ENCODE data around the gene MARCHF3.
"Not testable (repeated sequence)": the region's sequence is repeated elsewhere in the genome, so short reads cannot be mapped to it uniquely, and the experiment has no call there.

MARCHF3 gene

GRCh38 chr5:127053049-127053448 is 22.7 kb upstream of the MARCHF3 start:
- in situ Hi-C loops (cut with HindIII; ENCODE audit: low sequenced_read_pairs): no loop called here

- in situ Hi-C loops (cut with HindIII; ENCODE audit: low sequenced_read_pairs): no loop called here
These were observed 21.2 kb upstream of the MARCHF3 start for GRCh38 chr5:127051591-127051990.

GRCh38 chr5:127046343-127047072 is 16.1 kb upstream of the MARCHF3 start:
- in situ Hi-C loops (cut with HindIII; ENCODE audit: low sequenced_read_pairs): no loop called here

- in situ Hi-C loops (cut with HindIII; ENCODE audit: low sequenced_read_pairs): no loop called here
These were observed 12.2 kb upstream of the MARCHF3 start for GRCh38 chr5:127042593-127042992.

GRCh38 chr5:127041571-127041970 is 11.2 kb upstream of the MARCHF3 start:
- in situ Hi-C loops (cut with HindIII; ENCODE audit: low sequenced_read_pairs): no loop called here

- in situ Hi-C loops (cut with HindIII; ENCODE audit: low sequenced_read_pairs): no loop called here
These were observed 10.6 kb upstream of the MARCHF3 start for GRCh38 chr5:127040796-127041520.

- in situ Hi-C loops (cut with HindIII; ENCODE audit: low sequenced_read_pairs): no loop called here
These were observed 8.2 kb upstream of the MARCHF3 start for GRCh38 chr5:127038550-127038949.

- in situ Hi-C loops (cut with HindIII; ENCODE audit: low sequenced_read_pairs): no loop called here
These were observed 1.5 kb upstream of the MARCHF3 start for GRCh38 chr5:127031863-127032232.

- in situ Hi-C loops (cut with HindIII; ENCODE audit: low sequenced_read_pairs): no loop called here
These were observed 947 bp upstream of the MARCHF3 start for GRCh38 chr5:127031147-127031862.

- in situ Hi-C loops (cut with HindIII; ENCODE audit: low sequenced_read_pairs): no loop called here
These were observed 638 bp downstream of the MARCHF3 start for GRCh38 chr5:127029581-127030258.

- in situ Hi-C loops (cut with HindIII; ENCODE audit: low sequenced_read_pairs): no loop called here
These were observed 1.4 kb downstream of the MARCHF3 start for GRCh38 chr5:127028822-127029457.

GRCh38 chr5:127027539-127027938 is 2.8 kb downstream of the MARCHF3 start:
- in situ Hi-C loops (cut with HindIII; ENCODE audit: low sequenced_read_pairs): no loop called here

- in situ Hi-C loops (cut with HindIII; ENCODE audit: low sequenced_read_pairs): no loop called here
These were observed 4.2 kb downstream of the MARCHF3 start for GRCh38 chr5:127026166-127026565.

GRCh38 chr5:127025467-127025866 is 4.9 kb downstream of the MARCHF3 start:
- in situ Hi-C loops (cut with HindIII; ENCODE audit: low sequenced_read_pairs): no loop called here

- in situ Hi-C loops (cut with HindIII; ENCODE audit: low sequenced_read_pairs): loop anchor here (5.0 kb wide), 1 partner anchor 58 kb away; no protein-coding TSS in a partner anchor
These were observed 5.5 kb downstream of the MARCHF3 start for GRCh38 chr5:127024821-127025220.

GRCh38 chr5:127023552-127024191 is 6.7 kb downstream of the MARCHF3 start:
- in situ Hi-C loops (cut with HindIII; ENCODE audit: low sequenced_read_pairs): loop anchor here (5.0 kb wide), 1 partner anchor 56 kb away; no protein-coding TSS in a partner anchor

GRCh38 chr5:127022846-127023245 is 7.5 kb downstream of the MARCHF3 start:
- in situ Hi-C loops (cut with HindIII; ENCODE audit: low sequenced_read_pairs): loop anchor here (5.0 kb wide), 1 partner anchor 56 kb away; no protein-coding TSS in a partner anchor

- in situ Hi-C loops (cut with HindIII; ENCODE audit: low sequenced_read_pairs): loop anchor here (5.0 kb wide), 1 partner anchor 53 kb away; no protein-coding TSS in a partner anchor
These were observed 10.4 kb downstream of the MARCHF3 start for GRCh38 chr5:127019928-127020327.

GRCh38 chr5:127016722-127017121 is 13.6 kb downstream of the MARCHF3 start:
- in situ Hi-C loops (cut with HindIII; ENCODE audit: low sequenced_read_pairs): not testable (repeated sequence)

GRCh38 chr5:127015716-127016115 is 14.6 kb downstream of the MARCHF3 start:
- in situ Hi-C loops (cut with HindIII; ENCODE audit: low sequenced_read_pairs): no loop called here

Data from endothelial cell of hepatic sinusoid (primary cell).